Activated CD8-positive, alpha-beta T cell treated with anti-CD3 and anti-CD28 coated beads for 36 hours (primary cell): ENCODE measurements around the gene GLRX5. TPM values are rescaled to one million over a fixed set of nuclear protein-coding genes. Genes with fewer than 3 reads are reported as not detected.

ENCODE experiments used
- ATAC-seq: fragments of 200-7000 bp; cut with Tn5 transposase; one replicate; pipeline ENCODE4 v1.10.0; 2021; ENCODE audit warnings: mild to moderate bottlenecking, moderate library complexity
- CTCF ChIA-PET: fragments of 350-600 bp; sonication (Branson Sonifier 250); formaldehyde crosslinking; loops from one replicate; lab custom pipeline; 2021; ENCODE audit warnings: antibody characterized with exemption; lab: Charles Lee
- POLR2A ChIA-PET: fragments of 350-600 bp; sonication (Branson Sonifier 250); formaldehyde crosslinking; loops from one replicate; lab custom pipeline; 2021; ENCODE audit warnings: antibody characterized with exemption; lab: Charles Lee
- DNase-seq: peaks from one replicate; pipeline ENCODE4 v3.0.0-alpha.2; 2020
- H3K27ac Mint-ChIP-seq: one replicate; pipeline ENCODE4 v1.8.0; 2021; ENCODE audit warnings: mild to moderate bottlenecking, mixed read lengths
- H3K27me3 Mint-ChIP-seq: one replicate; pipeline ENCODE4 v1.8.0; 2021; ENCODE audit warnings: mixed read lengths
- H3K36me3 Mint-ChIP-seq: one replicate; pipeline ENCODE4 v1.8.0; 2021; ENCODE audit warnings: low read depth, mixed read lengths
- H3K4me1 Mint-ChIP-seq: one replicate; pipeline ENCODE4 v1.8.0; 2021; ENCODE audit warnings: low read depth, mixed read lengths
- H3K4me3 Mint-ChIP-seq: one replicate; pipeline ENCODE4 v1.8.0; 2021; ENCODE audit warnings: mild to moderate bottlenecking, moderate library complexity, mixed read lengths
- H3K9me3 Mint-ChIP-seq: one replicate; pipeline ENCODE4 v1.8.0; 2021; ENCODE audit warnings: mixed read lengths
- CTCF ChIP-seq: fragments of 200-600 bp; IDR thresholded peaks from one replicate; pipeline ENCODE4 v1.8.0; 2022; ENCODE audit warnings: antibody characterized with exemption, mild to moderate bottlenecking
- intact Hi-C: fragments of 100-400 bp; cut with micrococcal nuclease; formaldehyde crosslinking; loops from one replicate; pipeline ENCODE4 v1.10.0; 2022
- total RNA-seq, 2 experiments: library from RNA; stranded (reverse); gene quantifications; one replicate each; pipeline ENCODE4 v1.2.3, GENCODE V29; 2021

GLRX5 gene
- total RNA-seq, 2 experiments from 2014 or later, result 47.3 to 47.8 TPM

- Mint-ChIP-seq H3K4me1 (peaks cover 58% of the 10 kb centered on the region), H3K9me3 (no peaks in the 10 kb centered on the region), H3K27me3 (no peaks in the 10 kb centered on the region), H3K4me3 (no peak overlapping the region), H3K27ac (no peak overlapping the region), H3K36me3 (peaks cover 32% of the 10 kb centered on the region)
- intact Hi-C loops, result no loop called here
- TF ChIP-seq CTCF, result no peak
- ATAC-seq (no peak), DNase-seq (no peak)
- ChIA-PET POLR2A (no interaction called here), CTCF (interaction anchor here (1.2 kb wide), 1 partner anchor 28 kb away, joined by 4 read pairs; no protein-coding TSS in a partner anchor)
These were observed 36.1 kb upstream of the GLRX5 start for GRCh38 chr14:95498622-95499353.

- Mint-ChIP-seq H3K9me3 (no peaks in the 10 kb centered on the region), H3K27me3 (no peaks in the 10 kb centered on the region), H3K36me3 (peaks cover 32% of the 10 kb centered on the region), H3K4me3 (no peak overlapping the region), H3K27ac (peak overlapping the region; percentile 25), H3K4me1 (peaks cover 60% of the 10 kb centered on the region)
- ChIA-PET POLR2A (no interaction called here), CTCF (interaction anchor here (1.2 kb wide), 1 partner anchor 28 kb away, joined by 4 read pairs; no protein-coding TSS in a partner anchor)
- peak; percentile 34 for ATAC-seq
- intact Hi-C loops, result no loop called here
- peak; percentile 35 for DNase-seq
- TF ChIP-seq CTCF, result no peak
These were observed 35.5 kb upstream of the GLRX5 start for GRCh38 chr14:95499354-95499750.

GRCh38 chr14:95500201-95500681 is 34.6 kb upstream of the GLRX5 start:
- H3K4me1 Mint-ChIP-seq, result peaks cover 63% of the 10 kb centered on the region
- H3K27ac Mint-ChIP-seq, result no peak overlapping the region

GRCh38 chr14:95500772-95501401 is 34.0 kb upstream of the GLRX5 start:
- H3K27me3 Mint-ChIP-seq, result no peaks in the 10 kb centered on the region
- ATAC-seq (no peak), DNase-seq (no peak)
- no peak overlapping the region for H3K27ac Mint-ChIP-seq
- TF ChIP-seq CTCF, result no peak
- intact Hi-C loops, result no loop called here
- peaks cover 32% of the 10 kb centered on the region for H3K36me3 Mint-ChIP-seq
- H3K4me1 Mint-ChIP-seq, result peaks cover 62% of the 10 kb centered on the region
- POLR2A ChIA-PET, result interaction anchor here (1.4 to 2.1 kb wide), 2 partner anchors 16 to 23 kb away, joined by 6 read pairs; partner anchors contain the start of gene SYNE3
- CTCF ChIA-PET, result interaction anchor here (1.1 kb wide), 1 partner anchor 26 kb away, joined by 3 read pairs; no protein-coding TSS in a partner anchor
- no peaks in the 10 kb centered on the region for H3K9me3 Mint-ChIP-seq
- no peak overlapping the region for H3K4me3 Mint-ChIP-seq

More at GRCh38 chr14:95500201-95500681, 34.6 kb upstream of the GLRX5 start:
- H3K9me3 Mint-ChIP-seq, result no peaks in the 10 kb centered on the region
- intact Hi-C loops, result no loop called here
- H3K4me3 Mint-ChIP-seq, result no peak overlapping the region
- no peaks in the 10 kb centered on the region for H3K27me3 Mint-ChIP-seq
- no peak for ATAC-seq
- DNase-seq, result no peak
- CTCF ChIA-PET, result no interaction called here
- H3K36me3 Mint-ChIP-seq, result peaks cover 31% of the 10 kb centered on the region
- TF ChIP-seq CTCF, result no peak
- POLR2A ChIA-PET, result interaction anchor here (2.1 kb wide), 1 partner anchor 16 kb away, joined by 6 read pairs; the partner anchor contains the start of gene SYNE3
